SJSA1 (cell line): ENCODE data around the gene ZDHHC22. TPM values are rescaled to one million over a fixed set of nuclear protein-coding genes. Genes with fewer than 3 reads are reported as not detected.

Experiments
- DNase-seq, 2 experiments: peaks; one replicate each; pipeline ENCODE4 v3.0.0-alpha.2; 2015 to 2020; ENCODE audit warnings: low spot score in 2 of 2, low read depth in 1 of 2
- H3K27ac ChIP-seq: fragments of 250-450 bp; sonication (Bioruptor Pico); 2 replicates; pipeline ENCODE4 v1.5.1; 2020; ENCODE audit warnings: mild to moderate bottlenecking, moderate library complexity
- H3K27me3 ChIP-seq: fragments of 250-450 bp; sonication (Bioruptor Pico); replicated peaks from 2 replicates; pipeline ENCODE4 v1.5.1; 2020; ENCODE audit warnings: mild to moderate bottlenecking, moderate library complexity
- H3K36me3 ChIP-seq: fragments of 250-450 bp; sonication (Bioruptor Pico); 2 replicates; pipeline ENCODE4 v1.5.1; 2020; ENCODE audit warnings: mild to moderate bottlenecking
- H3K4me1 ChIP-seq: fragments of 250-450 bp; sonication (Bioruptor Pico); replicated peaks from 2 replicates; pipeline ENCODE4 v1.6.1; 2021; ENCODE audit warnings: mild to moderate bottlenecking
- H3K4me3 ChIP-seq: fragments of 250-450 bp; sonication (Bioruptor Pico); 2 replicates; pipeline ENCODE4 v1.5.1; 2020; ENCODE audit warnings: mild to moderate bottlenecking
- H3K9me3 ChIP-seq: fragments of 250-450 bp; sonication (Bioruptor Pico); replicated peaks from 2 replicates; pipeline ENCODE4 v1.5.1; 2020; ENCODE audit warnings: mild to moderate bottlenecking
- total RNA-seq: library from RNA; depleted of rRNA; stranded (reverse); fragments of >200 nt; shearing (Covaris generic); gene quantifications from 2 replicates; pipeline ENCODE4 v1.2.3, GENCODE V29; 2014

Gene ZDHHC22
- total RNA-seq, 1 experiment from 2014 or later, result 0.03 TPM

GRCh38 chr14:77148510-77149231 lies 7.1 kb upstream of the ZDHHC22 start:
- peaks cover 9% of the 10 kb centered on the region for H3K27me3 ChIP-seq
- DNase-seq, result no peak
- H3K4me1 ChIP-seq, result no peaks in the 10 kb centered on the region
- H3K9me3 ChIP-seq, result no peaks in the 10 kb centered on the region
- no peaks in the 10 kb centered on the region for H3K36me3 ChIP-seq
- no peak overlapping the region for H3K4me3 ChIP-seq
- H3K27ac ChIP-seq, result no peak overlapping the region

DNA sequence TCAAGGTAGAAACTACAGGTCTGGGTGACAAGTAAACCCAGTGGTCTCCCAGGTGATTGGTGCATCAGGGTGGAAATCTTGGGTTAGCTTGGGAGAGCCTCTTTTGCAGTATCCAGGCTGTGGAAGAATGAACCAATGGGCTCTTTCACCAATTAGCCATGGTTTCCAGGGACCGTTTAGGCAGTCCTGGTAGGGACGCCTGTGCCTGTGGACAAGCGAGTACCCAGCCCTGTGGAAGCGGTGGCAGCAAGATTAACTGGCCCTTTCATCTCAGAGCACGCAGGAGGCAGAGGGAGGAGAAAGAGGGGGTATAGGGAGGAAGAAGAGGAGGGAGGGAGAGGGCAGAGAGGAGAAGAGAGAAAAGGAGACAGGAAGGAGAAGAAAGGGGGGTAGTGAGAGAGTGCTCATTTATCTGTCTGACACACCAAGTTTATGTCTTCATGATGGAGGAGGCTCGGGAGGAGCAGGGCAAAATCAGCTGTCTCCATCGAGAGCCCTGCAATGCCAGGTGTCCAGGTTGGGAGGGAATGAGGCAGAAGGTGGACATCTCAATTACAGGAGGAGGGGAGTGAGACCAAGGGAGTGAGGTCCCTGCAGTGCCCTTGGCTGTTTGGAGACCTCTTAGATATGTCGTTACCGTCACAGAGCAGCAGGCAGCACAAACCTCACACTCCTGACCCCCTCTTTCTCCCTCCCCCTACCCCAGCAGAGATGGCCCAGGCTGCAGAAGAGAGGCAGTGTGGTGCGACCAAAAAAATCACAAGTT lies 4.6 kb upstream of the ZDHHC22 start:
- DNase-seq, result no peak
- Histone ChIP-seq H3K36me3 (no peaks in the 10 kb centered on the region), H3K27me3 (peaks cover 29% of the 10 kb centered on the region)

GRCh38 chr14:77144412-77145115 lies 3.0 kb upstream of the ZDHHC22 start:
- peaks cover 45% of the 10 kb centered on the region for H3K27me3 ChIP-seq
- DNase-seq, result no peak

More for the DNA sequence above, 4.6 kb upstream of the ZDHHC22 start:
- no peak overlapping the region for H3K27ac ChIP-seq
- H3K4me3 ChIP-seq, result no peak overlapping the region
- no peaks in the 10 kb centered on the region for H3K9me3 ChIP-seq
- peaks cover 2% of the 10 kb centered on the region for H3K4me1 ChIP-seq

GRCh38 chr14:77143071-77143470 lies 1.5 kb upstream of the ZDHHC22 start:
- Histone ChIP-seq H3K27ac (no peak overlapping the region), H3K27me3 (peaks cover 54% of the 10 kb centered on the region), H3K4me1 (peaks cover 11% of the 10 kb centered on the region), H3K4me3 (no peak overlapping the region), H3K36me3 (no peaks in the 10 kb centered on the region), H3K9me3 (no peaks in the 10 kb centered on the region)
- DNase-seq, result no peak

More at GRCh38 chr14:77144412-77145115, 3.0 kb upstream of the ZDHHC22 start:
- Histone ChIP-seq H3K36me3 (no peaks in the 10 kb centered on the region), H3K4me3 (no peak overlapping the region), H3K4me1 (peaks cover 11% of the 10 kb centered on the region), H3K9me3 (no peaks in the 10 kb centered on the region), H3K27ac (no peak overlapping the region)

GRCh38 chr14:77142005-77142800 lies 612 bp upstream of the ZDHHC22 start:
- no peaks in the 10 kb centered on the region for H3K9me3 ChIP-seq
- DNase-seq, result no peak
- peaks cover 11% of the 10 kb centered on the region for H3K4me1 ChIP-seq
- no peak overlapping the region for H3K27ac ChIP-seq
- no peak overlapping the region for H3K4me3 ChIP-seq
- H3K27me3 ChIP-seq, result peaks cover 54% of the 10 kb centered on the region
- H3K36me3 ChIP-seq, result no peaks in the 10 kb centered on the region

GRCh38 chr14:77140359-77141213 lies 1.0 kb downstream of the ZDHHC22 start:
- Histone ChIP-seq H3K4me3 (peak overlapping the region; percentile 19), H3K27ac (no peak overlapping the region), H3K4me1 (peaks cover 11% of the 10 kb centered on the region), H3K36me3 (no peaks in the 10 kb centered on the region), H3K9me3 (no peaks in the 10 kb centered on the region), H3K27me3 (peaks cover 53% of the 10 kb centered on the region)
- no peak for DNase-seq

DNA sequence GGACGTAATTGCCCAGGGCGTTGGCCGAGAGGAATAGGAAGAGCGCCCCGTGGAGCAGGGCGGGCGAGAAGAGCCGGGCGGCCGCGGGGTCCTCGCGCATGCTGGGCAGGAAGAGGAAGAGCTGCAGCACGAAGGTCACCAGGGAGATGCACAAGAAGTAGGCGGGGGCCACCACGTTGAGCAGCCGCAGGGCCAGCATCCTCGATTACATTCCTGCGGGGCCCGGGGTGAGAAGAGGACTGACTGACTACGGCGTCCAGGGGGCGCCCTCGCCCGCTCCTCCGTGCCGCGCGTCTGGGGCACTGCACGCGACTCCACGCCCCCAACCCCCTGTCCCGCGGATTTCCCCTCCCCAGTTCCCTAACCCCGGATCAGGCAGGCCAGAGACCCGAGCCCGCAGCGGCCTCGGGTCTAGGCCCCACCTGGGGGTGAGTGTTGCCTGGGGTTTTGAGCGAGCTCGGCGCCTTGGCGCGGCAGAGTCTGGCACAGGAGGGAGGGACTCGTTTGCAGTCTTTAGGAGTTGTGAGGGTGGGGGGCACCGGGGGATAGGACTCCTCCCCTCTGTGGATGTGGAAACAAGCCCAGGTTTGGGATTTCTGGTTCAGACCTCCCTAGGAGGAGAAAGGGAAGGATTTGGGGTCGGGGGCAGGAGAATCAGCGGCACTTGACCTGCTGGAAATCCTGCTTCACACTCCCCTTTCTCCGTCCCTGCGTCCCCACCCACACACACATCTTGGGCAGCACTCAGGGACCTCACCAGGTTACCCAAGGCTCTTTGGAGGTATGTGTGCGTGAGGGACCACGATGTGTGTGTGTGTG lies 1.8 kb downstream of the ZDHHC22 start:
- H3K36me3 ChIP-seq, result no peaks in the 10 kb centered on the region
- H3K4me1 ChIP-seq, result peaks cover 11% of the 10 kb centered on the region
- H3K9me3 ChIP-seq, result no peaks in the 10 kb centered on the region
- no peak overlapping the region for H3K4me3 ChIP-seq
- peaks cover 49% of the 10 kb centered on the region for H3K27me3 ChIP-seq
- H3K27ac ChIP-seq, result no peak overlapping the region
- DNase-seq, result no peak

DNA sequence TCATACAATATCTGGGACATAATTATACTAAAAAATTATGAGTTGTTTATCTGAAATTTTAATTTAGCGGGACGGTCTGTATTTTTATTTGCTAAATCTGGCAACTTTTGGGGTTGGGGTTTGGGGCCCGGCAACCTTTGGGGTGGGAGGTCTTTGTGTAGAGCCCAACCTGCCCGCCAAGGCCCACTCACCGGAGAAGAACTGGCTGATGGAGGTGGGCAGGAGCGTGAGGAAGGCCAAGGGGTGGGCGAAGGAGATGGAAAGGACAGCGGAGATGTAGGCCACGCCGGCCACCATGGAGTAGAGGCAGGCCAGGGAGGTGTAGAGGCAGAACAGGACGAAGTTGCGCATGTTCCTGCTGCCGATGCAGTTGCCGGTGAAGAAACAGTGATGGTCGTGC lies 2.6 kb downstream of the ZDHHC22 start:
- no peak for DNase-seq
- no peak overlapping the region for H3K27ac ChIP-seq
- H3K9me3 ChIP-seq, result no peaks in the 10 kb centered on the region
- peaks cover 11% of the 10 kb centered on the region for H3K4me1 ChIP-seq
- no peaks in the 10 kb centered on the region for H3K36me3 ChIP-seq
- H3K4me3 ChIP-seq, result no peak overlapping the region
- H3K27me3 ChIP-seq, result peaks cover 48% of the 10 kb centered on the region

- no peak for DNase-seq
- Histone ChIP-seq H3K4me3 (no peak overlapping the region), H3K36me3 (no peaks in the 10 kb centered on the region), H3K27me3 (peaks cover 3% of the 10 kb centered on the region; the same call in 1 of the 2 replicates), H3K4me1 (no peaks in the 10 kb centered on the region), H3K9me3 (no peaks in the 10 kb centered on the region), H3K27ac (no peak overlapping the region)
These were observed 7.8 kb downstream of the ZDHHC22 start for GRCh38 chr14:77133720-77134338.

DNA sequence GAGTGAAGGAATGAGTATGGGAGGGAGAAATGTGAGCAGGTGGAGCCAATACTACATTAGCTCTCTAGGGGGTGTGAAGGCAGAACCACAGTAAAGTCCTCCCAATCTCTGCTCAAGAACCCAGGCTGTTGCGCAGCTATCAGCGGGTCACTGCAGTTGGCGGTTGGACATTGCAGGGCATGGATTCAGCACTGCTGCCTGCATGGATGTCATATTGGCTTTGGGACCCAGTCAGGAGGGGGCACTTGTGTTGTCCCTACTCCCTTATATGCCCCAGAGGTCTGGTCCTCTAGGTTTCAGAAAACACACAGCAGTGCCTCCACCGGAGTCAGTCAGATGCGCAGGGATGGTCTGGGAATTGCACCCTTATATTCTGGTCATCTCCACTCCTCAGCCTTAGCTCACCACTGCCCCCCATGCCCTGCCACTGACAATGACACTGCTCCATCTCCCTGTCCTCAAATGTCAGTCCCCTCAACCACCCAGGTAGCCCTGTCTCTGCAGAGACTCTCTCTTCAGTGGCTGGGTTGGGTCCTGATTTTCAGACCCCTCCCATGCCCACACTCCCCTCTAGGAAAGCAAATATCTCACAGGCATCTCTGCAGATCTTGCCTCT lies 9.6 kb downstream of the ZDHHC22 start:
- Histone ChIP-seq H3K36me3 (no peaks in the 10 kb centered on the region), H3K9me3 (no peaks in the 10 kb centered on the region), H3K27ac (no peak overlapping the region), H3K27me3 (no peaks in the 10 kb centered on the region), H3K4me3 (no peak overlapping the region), H3K4me1 (no peaks in the 10 kb centered on the region)
- DNase-seq, result no peak

DNA sequence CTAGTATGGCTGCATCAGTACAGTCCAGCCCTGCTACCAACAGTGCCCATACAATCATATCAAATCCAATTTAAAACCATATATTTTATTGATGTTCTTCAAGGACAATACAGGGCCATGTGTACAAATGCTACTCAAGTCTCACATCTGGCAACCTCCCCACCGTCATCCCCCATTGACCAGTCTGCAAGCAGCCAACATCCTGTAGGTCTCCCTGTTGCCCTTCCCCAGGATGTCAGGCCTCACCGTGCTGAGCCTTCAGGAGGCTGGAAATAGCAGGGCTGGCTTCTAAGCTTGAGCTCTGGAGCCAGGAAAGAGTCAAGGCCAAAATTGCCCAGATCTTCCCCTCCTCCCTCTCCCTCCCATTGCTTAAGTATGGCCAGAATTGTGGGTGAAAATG lies 10.4 kb downstream of the ZDHHC22 start:
- Histone ChIP-seq H3K9me3 (no peaks in the 10 kb centered on the region), H3K36me3 (no peaks in the 10 kb centered on the region), H3K27ac (no peak overlapping the region), H3K27me3 (no peaks in the 10 kb centered on the region), H3K4me1 (no peaks in the 10 kb centered on the region), H3K4me3 (no peak overlapping the region)
- no peak for DNase-seq
